Vagina (tissue), 2 donors: ENCODE results near the gene TSPAN9. TPM values are rescaled to one million over a fixed set of nuclear protein-coding genes. Genes with fewer than 3 reads are reported as not detected.
"Not testable (repeated sequence)": the region's sequence is repeated elsewhere in the genome, so short reads cannot be mapped to it uniquely, and the experiment has no call there.

Experiments
- DNase-seq, 2 donors: peaks; one replicate each; pipeline ENCODE4 v3.0.0-alpha.2; 2017; ENCODE audit errors: extremely low spot score in 2 of 2
- H3K27ac ChIP-seq: fragments of 200-600 bp; sonication (generic); one replicate; pipeline ENCODE4 v1.5.1; 2019
- H3K27me3 ChIP-seq: fragments of 200-600 bp; sonication (generic); one replicate; pipeline ENCODE4 v1.5.1; 2019
- H3K36me3 ChIP-seq, 2 donors: fragments of 200-600 bp; sonication (generic); one replicate each; pipeline ENCODE4 v1.5.1; 2017 to 2019
- H3K4me1 ChIP-seq: fragments of 200-600 bp; sonication (generic); one replicate; pipeline ENCODE4 v1.5.1; 2019
- H3K4me3 ChIP-seq, 2 donors: fragments of 200-600 bp; sonication (generic); 1 replicate in 1 of 2; 2 replicates in 1 of 2; pipeline ENCODE4 v1.5.1; 2016 to 2019
- H3K9me3 ChIP-seq: fragments of 200-600 bp; sonication (generic); one replicate; pipeline ENCODE4 v1.5.1; 2019
- POLR2A ChIP-seq, 2 donors: fragments of 450-650 bp; IDR thresholded peaks; one replicate each; pipeline ENCODE4 v1.6.1; 2017; ENCODE audit warnings: antibody characterized with exemption in 2 of 2, mild to moderate bottlenecking in 2 of 2, moderate library complexity in 2 of 2
- POLR2AphosphoS5 ChIP-seq, 2 donors: sonication (generic); formaldehyde crosslinking; IDR thresholded peaks; one replicate each; pipeline ENCODE4 v1.9.0; 2017; ENCODE audit warnings: antibody characterized with exemption in 2 of 2, mild to moderate bottlenecking in 2 of 2, low read depth in 1 of 2; ENCODE audit not compliant: insufficient read depth in 1 of 2
- intact Hi-C: fragments of 100-400 bp; cut with DNase I; formaldehyde crosslinking; loops from one replicate; pipeline ENCODE4 v1.15.1; 2023
- total RNA-seq: library from RNA; depleted of rRNA; stranded (reverse); fragments of >200 nt; gene quantifications from one replicate; pipeline ENCODE4 v1.2.3, GENCODE V29; 2016
- TF ChIP-seq, protein P1 (sequence below), 3 experiments: fragments of 450-650 bp in 2 of 3; fragments of 200-600 bp in 1 of 3; sonication (generic) in 1 of 3; IDR thresholded peaks; one replicate each; pipeline ENCODE4 v1.5.1; 2017 to 2019; ENCODE audit warnings: antibody characterized with exemption in 3 of 3, mild to moderate bottlenecking in 2 of 3, moderate library complexity in 2 of 3

The TSPAN9 gene
- total RNA-seq, 1 donor from 2014 or later: 32.2 TPM

DNA sequence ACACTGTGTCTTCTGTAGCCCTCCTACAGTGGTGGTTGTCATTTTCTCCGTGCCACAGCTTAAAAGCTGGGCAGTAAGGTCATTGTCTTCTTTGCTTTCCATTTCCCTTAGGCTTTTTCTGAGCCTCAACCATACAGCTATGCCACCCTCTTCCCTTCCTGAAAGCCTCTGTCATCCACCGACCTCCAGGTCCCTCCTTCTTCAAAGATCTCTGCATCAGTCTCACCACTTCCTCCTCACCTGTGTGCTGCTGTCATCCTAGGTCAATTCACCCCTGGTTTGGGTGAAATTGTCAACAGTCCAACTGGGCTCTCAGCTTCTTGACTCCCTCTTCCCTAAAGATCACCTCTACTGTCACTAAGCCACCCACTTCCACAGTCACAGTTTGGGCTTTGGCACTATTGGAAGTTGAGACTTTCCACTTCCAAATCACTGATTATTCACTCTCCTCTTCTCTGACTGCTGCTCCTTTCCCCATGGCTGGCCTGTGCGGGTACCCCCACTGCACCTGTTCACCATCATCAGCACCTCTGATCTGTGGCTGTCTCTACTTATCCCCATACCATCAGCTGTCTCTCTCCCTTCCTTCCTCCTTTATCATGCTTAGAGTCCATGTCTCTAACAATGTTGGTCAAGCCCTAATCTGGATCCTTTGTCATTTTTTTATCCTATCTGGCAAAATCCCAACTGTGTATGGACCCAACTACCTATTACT is 15.5 kb upstream of the TSPAN9 start:
- H3K4me3 ChIP-seq: no peak overlapping the region
- no peak for DNase-seq
- no peaks in the 10 kb centered on the region for H3K36me3 ChIP-seq
- H3K9me3 ChIP-seq: no peaks in the 10 kb centered on the region
- H3K27ac ChIP-seq: no peak overlapping the region
- intact Hi-C loops: no loop called here
- no peak for TF ChIP-seq POLR2AphosphoS5 (IDR thresholded peaks at IDR 0.05; ENCODE audit: insufficient read depth in 1 of 2, low read depth in 1 of 2)
- TF ChIP-seq POLR2A (IDR thresholded peaks at IDR 0.05): no peak
- TF ChIP-seq, protein P1, sequence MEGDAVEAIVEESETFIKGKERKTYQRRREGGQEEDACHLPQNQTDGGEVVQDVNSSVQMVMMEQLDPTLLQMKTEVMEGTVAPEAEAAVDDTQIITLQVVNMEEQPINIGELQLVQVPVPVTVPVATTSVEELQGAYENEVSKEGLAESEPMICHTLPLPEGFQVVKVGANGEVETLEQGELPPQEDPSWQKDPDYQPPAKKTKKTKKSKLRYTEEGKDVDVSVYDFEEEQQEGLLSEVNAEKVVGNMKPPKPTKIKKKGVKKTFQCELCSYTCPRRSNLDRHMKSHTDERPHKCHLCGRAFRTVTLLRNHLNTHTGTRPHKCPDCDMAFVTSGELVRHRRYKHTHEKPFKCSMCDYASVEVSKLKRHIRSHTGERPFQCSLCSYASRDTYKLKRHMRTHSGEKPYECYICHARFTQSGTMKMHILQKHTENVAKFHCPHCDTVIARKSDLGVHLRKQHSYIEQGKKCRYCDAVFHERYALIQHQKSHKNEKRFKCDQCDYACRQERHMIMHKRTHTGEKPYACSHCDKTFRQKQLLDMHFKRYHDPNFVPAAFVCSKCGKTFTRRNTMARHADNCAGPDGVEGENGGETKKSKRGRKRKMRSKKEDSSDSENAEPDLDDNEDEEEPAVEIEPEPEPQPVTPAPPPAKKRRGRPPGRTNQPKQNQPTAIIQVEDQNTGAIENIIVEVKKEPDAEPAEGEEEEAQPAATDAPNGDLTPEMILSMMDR (IDR thresholded peaks at IDR 0.05): no peak
- H3K4me1 ChIP-seq: peaks cover 5% of the 10 kb centered on the region
- no peaks in the 10 kb centered on the region for H3K27me3 ChIP-seq

DNA sequence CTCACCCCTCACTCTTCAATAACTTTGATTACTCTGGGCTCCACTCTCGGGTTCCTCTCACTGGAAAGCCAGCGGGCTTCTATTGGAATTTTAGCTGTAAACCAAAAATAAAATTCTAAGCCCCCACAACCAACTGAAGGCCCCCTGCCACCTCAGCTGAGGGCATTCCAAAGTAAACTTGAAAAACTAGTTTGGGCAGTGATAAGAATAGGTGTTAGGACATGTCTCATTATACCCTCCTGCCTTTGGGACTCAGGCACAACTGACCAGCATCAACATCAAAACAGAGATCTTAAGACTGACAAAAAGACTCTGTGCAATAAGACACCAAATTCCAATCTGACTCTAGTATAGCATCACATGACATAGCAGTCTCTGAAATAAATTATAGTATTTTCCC is 11.9 kb upstream of the TSPAN9 start:
- TF ChIP-seq, protein P1 (IDR thresholded peaks at IDR 0.05): no peak
- TF ChIP-seq POLR2A (IDR thresholded peaks at IDR 0.05): no peak
- no peak for TF ChIP-seq POLR2AphosphoS5 (IDR thresholded peaks at IDR 0.05; ENCODE audit: insufficient read depth in 1 of 2, low read depth in 1 of 2)
- Histone ChIP-seq H3K27ac (no peak overlapping the region), H3K9me3 (no peaks in the 10 kb centered on the region), H3K4me1 (peaks cover 5% of the 10 kb centered on the region), H3K27me3 (no peaks in the 10 kb centered on the region), H3K4me3 (no peak overlapping the region), H3K36me3 (no peaks in the 10 kb centered on the region)
- intact Hi-C loops: no loop called here
- DNase-seq: no peak

DNA sequence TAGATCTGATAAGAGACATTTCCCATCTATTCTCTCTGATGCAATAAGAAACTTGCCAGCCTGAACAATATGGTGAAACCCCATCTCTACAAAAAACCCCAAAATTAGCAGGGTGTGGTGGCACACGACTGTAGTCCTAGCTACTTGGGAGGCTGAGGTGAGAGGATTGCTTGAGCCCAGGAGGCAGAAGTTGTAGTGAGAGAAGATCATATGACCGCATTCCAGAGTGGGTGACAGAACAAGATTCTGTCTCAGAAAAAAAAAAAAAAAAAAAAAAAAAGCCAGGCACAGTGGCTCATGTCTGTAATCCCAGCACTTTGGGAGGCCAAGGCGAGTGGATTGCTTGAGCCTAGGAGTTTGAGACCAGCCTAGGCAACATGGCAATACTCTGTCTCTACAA is 11.3 kb upstream of the TSPAN9 start:
- intact Hi-C loops: not testable (repeated sequence)

DNA sequence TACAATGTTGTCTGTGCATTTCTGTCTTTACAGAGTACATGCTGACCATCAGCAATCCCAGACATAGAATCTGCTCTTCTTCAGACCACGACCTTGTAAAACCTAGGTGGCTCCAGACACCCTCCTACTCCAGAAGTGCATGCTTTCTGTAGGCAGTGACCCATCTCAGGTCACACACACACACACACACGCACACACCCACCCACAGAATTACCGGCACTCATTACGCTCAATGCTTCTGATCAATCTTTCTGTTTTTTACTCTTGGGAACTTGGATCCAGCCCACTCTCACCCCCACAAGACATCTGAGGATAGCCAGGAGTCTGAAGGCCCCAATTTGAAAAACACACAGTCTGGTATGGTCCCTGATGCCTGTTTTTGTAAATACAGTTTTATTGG is 7.5 kb upstream of the TSPAN9 start:
- Histone ChIP-seq H3K4me1 (peaks cover 8% of the 10 kb centered on the region), H3K27ac (no peak overlapping the region), H3K9me3 (no peaks in the 10 kb centered on the region), H3K36me3 (no peaks in the 10 kb centered on the region), H3K4me3 (no peak overlapping the region), H3K27me3 (no peaks in the 10 kb centered on the region)
- intact Hi-C loops: loop anchor here (10.0 kb wide), 2 partner anchors 65 to 135 kb away; no protein-coding TSS in a partner anchor
- TF ChIP-seq, protein P1 (IDR thresholded peaks at IDR 0.05): no peak
- TF ChIP-seq POLR2AphosphoS5 (IDR thresholded peaks at IDR 0.05; ENCODE audit: insufficient read depth in 1 of 2, low read depth in 1 of 2) (no peak), POLR2A (IDR thresholded peaks at IDR 0.05) (no peak)
- no peak for DNase-seq

More for the DNA sequence above, 11.3 kb upstream of the TSPAN9 start:
- H3K27me3 ChIP-seq, DNase-seq, H3K4me1 ChIP-seq, H3K27ac ChIP-seq, H3K9me3 ChIP-seq, H3K36me3 ChIP-seq, H3K4me3 ChIP-seq: not testable (repeated sequence)

DNA sequence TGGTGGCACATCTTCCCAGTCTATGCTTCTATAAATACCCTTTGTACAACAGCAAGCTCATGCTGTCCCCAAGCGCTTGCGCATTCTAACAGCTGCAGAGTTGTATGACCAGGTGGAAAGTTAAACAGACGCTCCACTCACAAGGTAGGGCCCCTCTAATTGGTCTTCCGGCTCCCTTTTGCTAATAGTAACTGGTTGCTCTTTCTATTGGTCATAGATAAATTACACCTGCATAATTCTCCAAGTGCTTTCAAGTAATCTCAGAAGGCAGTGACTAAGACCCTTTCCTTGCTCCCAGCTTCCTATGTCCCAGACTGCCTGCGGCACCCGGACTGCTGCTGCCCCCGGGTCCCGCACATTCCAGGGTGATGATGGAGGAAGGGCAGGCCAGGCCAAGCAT is 6.1 kb upstream of the TSPAN9 start:
- H3K4me1 ChIP-seq: peaks cover 13% of the 10 kb centered on the region
- TF ChIP-seq, protein P1 (IDR thresholded peaks at IDR 0.05): no peak
- TF ChIP-seq POLR2A (IDR thresholded peaks at IDR 0.05) (no peak), POLR2AphosphoS5 (IDR thresholded peaks at IDR 0.05; ENCODE audit: insufficient read depth in 1 of 2, low read depth in 1 of 2) (no peak)
- no peaks in the 10 kb centered on the region for H3K27me3 ChIP-seq
- DNase-seq: no peak
- H3K9me3 ChIP-seq: no peaks in the 10 kb centered on the region
- no peak overlapping the region for H3K27ac ChIP-seq
- intact Hi-C loops: loop anchor here (10.0 kb wide), 2 partner anchors 64 to 134 kb away; no protein-coding TSS in a partner anchor
- no peaks in the 10 kb centered on the region for H3K36me3 ChIP-seq
- H3K4me3 ChIP-seq: no peak overlapping the region
